ENCODE results near the gene DENND6B. TPM values are rescaled to one million over a fixed set of nuclear protein-coding genes. Genes with fewer than 3 reads are reported as not detected.

Gene DENND6B
- total RNA-seq, 1 experiment from 2014 or later, result 0.31 TPM

- no peak for DNase-seq (ENCODE audit: low read depth)
These were observed 10.4 kb downstream of the DENND6B start for GRCh38 chr22:50316114-50317065.

- DNase-seq (ENCODE audit: low read depth), result no peak
These were observed 11.3 kb downstream of the DENND6B start for GRCh38 chr22:50315289-50316113.

DNA sequence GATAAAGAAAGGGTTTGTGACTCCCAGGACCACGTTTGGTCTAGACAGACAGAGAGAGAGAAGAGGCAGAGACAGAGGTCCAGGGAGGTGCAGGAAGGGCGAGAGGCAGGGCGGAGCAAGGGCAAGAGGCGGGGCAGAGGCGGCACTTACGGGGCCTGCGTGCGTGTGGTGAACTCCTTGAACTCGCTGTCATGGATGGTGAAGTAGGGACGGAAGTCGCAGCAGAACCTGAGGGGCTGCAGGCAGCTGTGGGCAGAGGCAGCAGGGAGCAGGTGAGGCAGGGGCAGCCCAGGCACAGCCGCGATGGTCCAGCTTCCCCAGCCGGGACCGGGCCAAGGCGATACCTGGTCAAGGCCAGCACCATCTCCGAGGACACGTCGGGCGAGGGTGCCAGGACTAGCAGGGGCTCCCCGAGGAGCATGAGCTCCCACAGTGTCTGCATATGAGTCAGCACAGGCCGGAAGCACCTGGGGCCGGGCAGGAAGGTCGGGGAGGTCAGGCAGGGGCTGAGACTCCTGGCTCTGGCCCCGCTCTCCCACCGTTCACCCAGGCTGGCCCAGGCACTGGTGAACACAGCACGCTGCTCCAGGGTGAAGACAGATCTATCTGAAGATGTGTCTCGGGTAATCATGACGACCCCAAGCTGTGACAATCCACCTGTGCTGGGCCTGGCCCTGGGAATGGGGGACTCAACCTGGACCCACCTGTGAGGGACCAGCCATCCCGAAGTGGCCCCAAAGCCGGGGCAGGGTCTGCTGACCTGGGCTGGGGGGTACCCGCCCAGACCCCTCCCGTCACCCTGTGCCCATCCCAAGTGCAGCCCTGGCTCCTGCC lies 12.1 kb downstream of the DENND6B start:
- no peak for DNase-seq (ENCODE audit: low read depth)

- no peak for DNase-seq (ENCODE audit: low read depth)
These were observed 12.7 kb downstream of the DENND6B start for GRCh38 chr22:50314081-50314454.

DNA sequence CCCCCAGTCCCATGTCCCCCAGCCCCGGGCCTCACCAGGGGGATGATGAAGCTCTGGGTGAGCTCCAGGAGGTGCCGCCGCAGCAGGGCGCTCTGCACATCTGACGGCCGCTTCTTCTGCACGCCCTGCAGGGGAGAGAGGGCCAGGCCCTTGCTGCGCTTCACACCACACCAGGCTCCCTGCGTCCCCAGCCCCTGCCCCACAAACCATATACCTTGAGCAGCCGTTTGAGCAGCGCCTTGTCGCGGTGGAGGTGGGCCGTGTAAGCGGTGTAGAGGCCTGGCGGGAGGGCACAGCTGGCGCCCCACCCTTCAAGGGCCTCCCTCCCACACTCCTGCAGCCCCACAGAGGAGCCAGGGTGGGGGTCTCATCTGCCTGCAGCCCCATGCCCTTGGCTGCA lies 13.2 kb downstream of the DENND6B start:
- no peak for DNase-seq (ENCODE audit: low read depth)

- no peak for DNase-seq (ENCODE audit: low read depth)
These were observed 13.8 kb downstream of the DENND6B start for GRCh38 chr22:50313021-50313420.

GRCh38 chr22:50312371-50312770 lies 14.4 kb downstream of the DENND6B start:
- DNase-seq (ENCODE audit: low read depth), result no peak

DNA sequence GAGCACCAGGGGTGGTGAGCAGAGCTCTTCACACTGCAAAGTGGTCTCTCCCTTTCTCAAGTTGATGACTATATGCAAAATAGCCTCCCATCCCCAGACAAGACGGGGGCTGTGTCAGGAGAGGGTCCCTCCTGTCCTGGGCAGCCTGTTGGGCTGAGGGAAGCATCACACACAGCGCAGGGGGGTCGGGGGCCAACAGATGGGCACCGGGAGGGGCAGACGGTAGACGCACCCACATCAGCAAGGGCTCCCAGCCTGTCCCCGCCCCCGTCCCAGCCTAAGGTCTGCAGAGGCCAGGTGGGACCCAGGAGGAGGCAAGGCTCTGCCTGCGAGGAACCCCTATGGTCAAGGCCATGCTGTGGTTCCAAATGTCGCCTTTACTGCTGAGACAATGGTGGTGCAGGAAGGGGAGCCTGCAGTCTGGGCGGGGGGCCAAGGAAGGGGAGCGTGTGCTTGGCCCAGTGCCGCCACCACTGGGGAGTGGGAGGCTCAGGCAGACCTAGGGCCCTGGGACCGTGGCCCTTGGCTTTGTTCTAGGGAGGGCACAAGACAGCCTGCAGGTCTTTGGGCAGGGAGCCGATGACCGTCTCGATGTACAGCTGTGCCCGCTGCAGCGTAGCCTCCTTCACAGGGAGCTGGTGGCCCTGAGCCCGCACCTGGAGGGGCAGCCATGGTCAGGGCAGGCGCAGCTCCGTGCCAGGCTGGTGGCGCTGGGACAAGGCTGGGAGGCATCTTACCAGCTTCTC lies 15.0 kb downstream of the DENND6B start:
- no peak for DNase-seq (ENCODE audit: low read depth)

- DNase-seq (ENCODE audit: low read depth), result no peak
These were observed 15.8 kb downstream of the DENND6B start for GRCh38 chr22:50310949-50311444.

DNA sequence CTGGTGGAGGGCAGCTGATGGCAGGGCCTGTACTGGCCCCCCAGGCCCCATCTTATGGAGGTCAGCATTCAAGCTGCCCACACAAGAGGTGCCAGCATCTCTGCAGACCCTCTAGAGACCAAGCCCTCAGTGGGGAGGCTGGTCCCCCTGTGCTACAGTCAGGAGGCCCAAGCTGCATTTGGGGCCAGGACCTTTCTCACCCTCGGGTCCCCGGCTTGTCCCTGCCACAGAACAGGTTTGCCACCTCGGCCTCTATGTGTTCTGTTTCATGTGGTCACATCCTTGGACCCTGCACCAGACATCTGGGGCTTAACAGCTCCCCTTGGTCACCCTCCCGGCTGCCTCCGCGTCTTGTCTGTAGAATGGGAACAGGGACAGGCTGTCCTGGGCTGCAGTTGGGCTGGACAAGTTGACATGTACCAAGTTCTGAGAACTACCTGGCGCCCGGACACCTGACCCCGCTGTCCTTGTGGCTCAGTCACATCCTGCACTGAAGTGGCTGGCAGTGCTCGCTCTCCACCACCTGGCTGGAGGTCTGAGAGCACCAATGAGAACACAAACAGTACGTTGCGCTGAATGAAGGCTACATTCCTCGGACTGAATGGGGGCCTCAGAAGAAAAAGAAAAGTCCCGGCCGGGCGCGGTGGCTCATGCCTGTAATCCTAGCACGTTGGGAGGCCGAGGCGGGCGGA lies 16.6 kb downstream of the DENND6B start:
- no peak for DNase-seq (ENCODE audit: low read depth)

- no peak for DNase-seq (ENCODE audit: low read depth)
These were observed 17.2 kb downstream of the DENND6B start for GRCh38 chr22:50309601-50309991.

- DNase-seq (ENCODE audit: low read depth), result no peak
These were observed 17.7 kb downstream of the DENND6B start for GRCh38 chr22:50308986-50309600.

GRCh38 chr22:50308597-50308935 lies 18.2 kb downstream of the DENND6B start:
- DNase-seq (ENCODE audit: low read depth), result peak; percentile 78

GRCh38 chr22:50307890-50308596 lies 18.8 kb downstream of the DENND6B start:
- no peak for DNase-seq (ENCODE audit: low read depth)

GRCh38 chr22:50306753-50307749 lies 19.8 kb downstream of the DENND6B start, which contains the start of gene PLXNB2:
TSS of gene PLXNB2 (minus strand) at chr22:50307646. CDS start at chr22:50290584, 17,062 bp downstream.
- DNase-seq (ENCODE audit: low read depth), result peak; percentile 62

DNA sequence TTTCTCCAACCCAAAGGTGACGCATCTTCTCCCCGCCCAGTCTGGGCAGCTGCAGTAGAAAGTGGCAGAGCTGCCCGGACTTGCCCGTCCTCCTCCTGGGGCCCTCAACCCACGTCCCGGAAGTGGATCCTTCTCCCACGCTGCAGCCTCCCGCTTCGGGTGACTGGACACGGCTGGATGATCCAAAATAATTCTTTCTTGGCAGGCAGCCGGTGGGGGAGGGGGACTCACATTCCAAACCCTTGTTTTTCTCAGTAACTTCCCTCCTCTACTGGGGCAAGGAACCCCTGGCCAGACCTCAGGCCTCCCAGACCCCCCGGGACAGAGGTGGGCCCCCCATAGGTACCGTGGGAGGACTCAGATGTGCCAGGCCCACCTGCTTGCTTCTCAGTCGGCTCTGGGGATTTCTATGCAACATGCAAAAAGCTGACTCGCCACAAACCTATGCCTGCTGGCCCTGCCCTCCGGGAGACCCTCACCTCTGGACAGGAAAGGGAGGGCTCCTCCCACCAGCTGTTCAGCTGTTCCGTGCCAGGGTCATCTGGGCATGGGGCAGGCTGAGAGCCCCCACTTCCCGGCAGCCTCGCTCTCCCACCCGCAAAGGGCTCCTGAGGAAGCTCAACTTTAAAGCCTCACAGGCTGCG lies 20.8 kb downstream of the DENND6B start:
- DNase-seq (ENCODE audit: low read depth), result peak; percentile 95

DNA sequence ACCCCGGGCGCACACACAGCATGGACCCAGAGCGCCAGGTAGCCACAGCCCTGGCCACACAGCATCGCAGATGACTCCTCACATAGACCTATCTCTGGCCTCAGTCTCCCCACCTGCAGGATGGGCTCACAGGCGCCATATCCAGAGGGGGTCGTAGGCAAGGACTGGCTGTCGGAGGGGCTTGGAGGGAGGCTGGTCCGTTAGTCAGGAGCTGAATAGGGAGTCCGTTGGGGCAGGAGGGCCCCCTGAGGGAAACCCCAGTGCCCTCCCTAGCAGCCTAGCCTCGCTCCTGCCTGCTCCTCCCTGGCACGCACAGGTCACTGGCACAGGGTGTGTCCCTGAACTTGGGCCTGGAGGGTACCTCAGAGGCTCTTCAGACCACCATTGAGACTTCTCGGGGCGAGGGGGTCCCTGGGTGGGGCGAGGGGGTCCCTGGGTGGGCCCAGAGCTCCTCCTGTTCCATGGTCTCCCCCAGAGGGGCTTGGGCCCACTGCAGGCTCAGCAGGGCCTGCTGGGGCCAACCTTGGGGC lies 21.4 kb downstream of the DENND6B start:
- no peak for DNase-seq (ENCODE audit: low read depth)

All from HT1080 (cell line).